BLaER1 treated with 17β-estradiol and CSF1 and Interleukin-3, amounts not matched to agents 10 nM and 100 nM (cell line): ENCODE data around the gene RBM23.

ENCODE experiments used
- H3K27ac ChIP-seq, 11 experiments: shearing (Covaris generic); formaldehyde crosslinking; 2 replicates each; pipeline ENCODE4 v1.8.1; 2022
- H3K27me3 ChIP-seq, 11 experiments: shearing (Covaris generic); formaldehyde crosslinking; 2 replicates each; pipeline ENCODE4 v1.8.1; 2022
- H3K36me3 ChIP-seq, 11 experiments: shearing (Covaris generic); formaldehyde crosslinking; 2 replicates each; pipeline ENCODE4 v1.8.1; 2022
- H3K4me1 ChIP-seq, 10 experiments: shearing (Covaris generic); formaldehyde crosslinking; 2 replicates each; pipeline ENCODE4 v1.8.1; 2022
- H3K4me2 ChIP-seq, 11 experiments: shearing (Covaris generic); formaldehyde crosslinking; 2 replicates each; pipeline ENCODE4 v1.8.1; 2022
- H3K4me3 ChIP-seq, 10 experiments: shearing (Covaris generic); formaldehyde crosslinking; 2 replicates each; pipeline ENCODE4 v1.8.1; 2022
- H3K9ac ChIP-seq, 11 experiments: shearing (Covaris generic); formaldehyde crosslinking; 2 replicates each; pipeline ENCODE4 v1.8.1; 2022
- H3K9me3 ChIP-seq, 11 experiments: shearing (Covaris generic); formaldehyde crosslinking; replicated peaks in 1 of 11; 2 replicates each; pipeline ENCODE4 v1.8.1; 2022
- H4K20me1 ChIP-seq, 11 experiments: shearing (Covaris generic); formaldehyde crosslinking; 2 replicates each; pipeline ENCODE4 v1.8.1; 2022
- Cebpa-rat ChIP-seq, 11 experiments: shearing (Covaris generic); IDR thresholded peaks; 2 replicates each; pipeline ENCODE4 v1.8.1; 2022

RBM23 gene

GRCh38 chr14:22848351-22849164 lies 70.4 kb downstream of the RBM23 start:
- Histone ChIP-seq H3K9me3 (no peaks in the 10 kb centered on the region), H3K4me3 (peak overlapping the region in 1 of 10 experiments; percentile 21; a peak in 1 of 20 replicates), H3K4me1 (peaks cover 57 to 96% (median 78%) of the 10 kb centered on the region in 10 experiments), H3K36me3 (peaks cover 0 to 42% (median 0%) of the 10 kb centered on the region in 11 experiments; a peak in 8 of 22 replicates), H3K4me2 (peak overlapping the region; percentile 52 to 97 (median 77)), H3K27ac (peak overlapping the region; percentile 40 to 83 (median 65); a peak in 20 of 22 replicates), H3K27me3 (no peaks in the 10 kb centered on the region), H4K20me1 (peaks cover 0 to 38% (median 0%) of the 10 kb centered on the region in 11 experiments; a peak in 4 of 22 replicates), H3K9ac (peak overlapping the region; percentile 11 to 68 (median 50); a peak in 20 of 22 replicates)
- no peak for TF ChIP-seq Cebpa-rat (IDR thresholded peaks at IDR 0.05)

- Histone ChIP-seq H3K4me2 (peak overlapping the region; percentile 52 to 97 (median 77)), H3K9ac (peak overlapping the region; percentile 11 to 68 (median 50); a peak in 20 of 22 replicates), H3K9me3 (no peaks in the 10 kb centered on the region), H4K20me1 (peaks cover 0 to 46% (median 0%) of the 10 kb centered on the region in 11 experiments; a peak in 5 of 22 replicates), H3K4me3 (peak overlapping the region in 1 of 10 experiments; percentile 21; a peak in 1 of 20 replicates), H3K27ac (peak overlapping the region; percentile 40 to 83 (median 65); a peak in 20 of 22 replicates), H3K36me3 (peaks cover 0 to 50% (median 0%) of the 10 kb centered on the region in 11 experiments; a peak in 8 of 22 replicates), H3K27me3 (no peaks in the 10 kb centered on the region), H3K4me1 (peaks cover 56 to 97% (median 71%) of the 10 kb centered on the region in 10 experiments)
- TF ChIP-seq Cebpa-rat (IDR thresholded peaks at IDR 0.05), result no peak
Measured at GRCh38 chr14:22847661-22848341, 71.1 kb downstream of the RBM23 start.

GRCh38 chr14:22846811-22847307 lies 72.1 kb downstream of the RBM23 start:
- H3K27ac ChIP-seq, result peak overlapping the region in 9 of 11 experiments; percentile 23 to 69 (median 52); a peak in 13 of 22 replicates

GRCh38 chr14:22845821-22846625 lies 72.9 kb downstream of the RBM23 start:
- peaks cover 0 to 64% (median 0%) of the 10 kb centered on the region in 11 experiments; a peak in 6 of 22 replicates for H4K20me1 ChIP-seq
- H3K9me3 ChIP-seq, result no peaks in the 10 kb centered on the region
- peaks cover 42 to 97% (median 53%) of the 10 kb centered on the region in 10 experiments for H3K4me1 ChIP-seq
- peaks cover 0 to 67% (median 0%) of the 10 kb centered on the region in 11 experiments; a peak in 8 of 22 replicates for H3K36me3 ChIP-seq
- H3K4me3 ChIP-seq, result no peak overlapping the region; a peak in 1 of 20 replicates
- peak overlapping the region in 7 of 11 experiments; percentile 23 to 69 (median 57); a peak in 11 of 22 replicates for H3K27ac ChIP-seq
- peak overlapping the region in 3 of 11 experiments; percentile 53 to 71 (median 64); a peak in 5 of 22 replicates for H3K9ac ChIP-seq
- peak overlapping the region; percentile 28 to 75 (median 57) for H3K4me2 ChIP-seq
- no peaks in the 10 kb centered on the region; a peak in 2 of 22 replicates for H3K27me3 ChIP-seq
- no peak for TF ChIP-seq Cebpa-rat (IDR thresholded peaks at IDR 0.05)

More at GRCh38 chr14:22846811-22847307, 72.1 kb downstream of the RBM23 start:
- H4K20me1 ChIP-seq, result peaks cover 0 to 55% (median 0%) of the 10 kb centered on the region in 11 experiments; a peak in 6 of 22 replicates
- no peak overlapping the region for H3K4me3 ChIP-seq
- H3K9ac ChIP-seq, result peak overlapping the region in 5 of 11 experiments; percentile 36 to 71 (median 53); a peak in 8 of 22 replicates
- H3K9me3 ChIP-seq, result no peaks in the 10 kb centered on the region
- peaks cover 0 to 59% (median 0%) of the 10 kb centered on the region in 11 experiments; a peak in 8 of 22 replicates for H3K36me3 ChIP-seq
- no peak for TF ChIP-seq Cebpa-rat (IDR thresholded peaks at IDR 0.05)
- H3K4me1 ChIP-seq, result peaks cover 49 to 97% (median 61%) of the 10 kb centered on the region in 10 experiments
- H3K4me2 ChIP-seq, result peak overlapping the region; percentile 28 to 75 (median 57); a peak in 19 of 22 replicates
- no peaks in the 10 kb centered on the region for H3K27me3 ChIP-seq

GRCh38 chr14:22845103-22845394 lies 73.9 kb downstream of the RBM23 start:
- Histone ChIP-seq H4K20me1 (peaks cover 0 to 73% (median 0%) of the 10 kb centered on the region in 11 experiments; a peak in 6 of 22 replicates), H3K36me3 (peaks cover 0 to 75% (median 0%) of the 10 kb centered on the region in 11 experiments; a peak in 8 of 22 replicates), H3K4me3 (no peak overlapping the region), H3K9me3 (no peaks in the 10 kb centered on the region), H3K27me3 (peaks cover 0 to 2% (median 0%) of the 10 kb centered on the region in 11 experiments; a peak in 2 of 22 replicates), H3K27ac (no peak overlapping the region), H3K4me1 (peaks cover 36 to 97% (median 46%) of the 10 kb centered on the region in 10 experiments), H3K4me2 (peak overlapping the region in 3 of 11 experiments; percentile 72 to 75 (median 72); a peak in 5 of 22 replicates), H3K9ac (peak overlapping the region in 1 of 11 experiments; percentile 64; a peak in 2 of 22 replicates)
- TF ChIP-seq Cebpa-rat (IDR thresholded peaks at IDR 0.05), result no peak

GRCh38 chr14:22844221-22845102 lies 74.5 kb downstream of the RBM23 start:
- H3K9me3 ChIP-seq, result no peaks in the 10 kb centered on the region
- peaks cover 0 to 8% (median 3%) of the 10 kb centered on the region in 11 experiments; a peak in 15 of 22 replicates for H3K27me3 ChIP-seq
- H3K4me1 ChIP-seq, result peaks cover 33 to 97% (median 46%) of the 10 kb centered on the region in 10 experiments
- peak overlapping the region in 8 of 11 experiments; percentile 3 to 72 (median 41); a peak in 13 of 22 replicates for H3K4me2 ChIP-seq
- H3K36me3 ChIP-seq, result peaks cover 0 to 80% (median 0%) of the 10 kb centered on the region in 11 experiments; a peak in 8 of 22 replicates
- peaks cover 0 to 79% (median 0%) of the 10 kb centered on the region in 11 experiments; a peak in 6 of 22 replicates for H4K20me1 ChIP-seq
- no peak overlapping the region for H3K4me3 ChIP-seq
- peak overlapping the region in 2 of 11 experiments; percentile 22 to 40; a peak in 2 of 22 replicates for H3K9ac ChIP-seq
- no peak overlapping the region for H3K27ac ChIP-seq
- no peak for TF ChIP-seq Cebpa-rat (IDR thresholded peaks at IDR 0.05)
